Measurements from ENCODE around the gene LBHD2. TPM values are rescaled to one million over a fixed set of nuclear protein-coding genes. Genes with fewer than 3 reads are reported as not detected.
A peak's percentile ranks its signal among the peaks of the same experiment; 100 is the strongest.

The LBHD2 gene
- polyA plus RNA-seq, 1 donor (not counting 4 experiments of a cell fraction or from before 2014, with no cell fraction given) = not detected

GRCh38 chr14:103055695-103056094 lies 28.3 kb upstream of the LBHD2 start:
- Histone ChIP-seq H3K4me2 (ENCODE audit: control insufficient read depth, extremely low read depth, insufficient read depth, low read depth, low read length) (peak overlapping the region; percentile 86), H3K27ac (ENCODE audit: control insufficient read depth, insufficient read depth, low read length) (no peak overlapping the region)

GRCh38 chr14:103056322-103057027 lies 27.5 kb upstream of the LBHD2 start:
- dilution Hi-C loops (cut with MboI; ENCODE audit: extremely low pct_ligation_motif_present, low sequenced_read_pairs) = no loop called here
- Histone ChIP-seq H3K4me1 (ENCODE audit: control insufficient read depth, extremely low read depth, insufficient read depth, low read length) (peaks cover 15% of the 10 kb centered on the region), H3K79me2 (ENCODE audit: control insufficient read depth, insufficient read depth, low read length) (peaks cover 55% of the 10 kb centered on the region), H2AFZ (ENCODE audit: control insufficient read depth, low read length) (peak overlapping the region; percentile 53), H3K27me3 (ENCODE audit: control insufficient read depth, extremely low read depth, insufficient read depth, low read length) (no peaks in the 10 kb centered on the region), H3K27ac (ENCODE audit: control insufficient read depth, insufficient read depth, low read length) (peak overlapping the region; percentile 60), H4K20me1 (ENCODE audit: control insufficient read depth, extremely low read depth, insufficient read depth, low read length) (peaks cover 5% of the 10 kb centered on the region), H3K36me3 (ENCODE audit: control insufficient read depth in 2 of 2, extremely low read depth in 1 of 2, insufficient read depth in 2 of 2, low read length in 2 of 2) (peaks cover 1 to 13% of the 10 kb centered on the region in 2 experiments), H3K4me3 (ENCODE audit: control insufficient read depth in 2 of 3, extremely low read depth in 1 of 3, insufficient read depth in 2 of 3, low read depth in 1 of 3, low read length in 3 of 3) (peak overlapping the region; percentile 80 to 92 (median 84)), H3K9me1 (ENCODE audit: control insufficient read depth, extremely low read depth, insufficient read depth, low read length) (peaks cover 3% of the 10 kb centered on the region), H3K9me3 (ENCODE audit: control insufficient read depth, low read depth, low read length) (no peaks in the 10 kb centered on the region), H3K9ac (ENCODE audit: control insufficient read depth, extremely low read depth, insufficient read depth, low read length) (peak overlapping the region; percentile 83), H3K4me2 (ENCODE audit: control insufficient read depth, extremely low read depth, insufficient read depth, low read depth, low read length) (peak overlapping the region; percentile 86)
- TF ChIP-seq CTCF (optimal IDR thresholded peaks at IDR 0.05 in 1 of 3, IDR thresholded peaks at IDR 0.05 in 1 of 3, conservative IDR thresholded peaks at IDR 0.05 in 1 of 3; ENCODE audit: extremely low read depth in 1 of 3, insufficient read depth in 2 of 3, low read length in 3 of 3) = no peak
- TF ChIP-seq EZH2 (IDR thresholded peaks at IDR 0.05; ENCODE audit: low read length) = no peak
- DNase-seq (ENCODE audit: low read depth, low spot score) = no peak
- no peak for FAIRE-seq

More at GRCh38 chr14:103055695-103056094, 28.3 kb upstream of the LBHD2 start:
- FAIRE-seq = no peak
- Histone ChIP-seq H3K9me1 (ENCODE audit: control insufficient read depth, extremely low read depth, insufficient read depth, low read length) (peaks cover 3% of the 10 kb centered on the region), H3K9me3 (ENCODE audit: control insufficient read depth, low read depth, low read length) (no peaks in the 10 kb centered on the region), H3K27me3 (ENCODE audit: control insufficient read depth, extremely low read depth, insufficient read depth, low read length) (no peaks in the 10 kb centered on the region), H2AFZ (ENCODE audit: control insufficient read depth, low read length) (no peak overlapping the region), H4K20me1 (ENCODE audit: control insufficient read depth, extremely low read depth, insufficient read depth, low read length) (peaks cover 5% of the 10 kb centered on the region), H3K36me3 (ENCODE audit: control insufficient read depth in 2 of 2, extremely low read depth in 1 of 2, insufficient read depth in 2 of 2, low read length in 2 of 2) (peaks cover 1 to 13% of the 10 kb centered on the region in 2 experiments), H3K79me2 (ENCODE audit: control insufficient read depth, insufficient read depth, low read length) (peaks cover 62% of the 10 kb centered on the region), H3K4me3 (ENCODE audit: control insufficient read depth in 2 of 3, extremely low read depth in 1 of 3, insufficient read depth in 2 of 3, low read depth in 1 of 3, low read length in 3 of 3) (peak overlapping the region; percentile 63 to 92 (median 84)), H3K9ac (ENCODE audit: control insufficient read depth, extremely low read depth, insufficient read depth, low read length) (peak overlapping the region; percentile 83), H3K4me1 (ENCODE audit: control insufficient read depth, extremely low read depth, insufficient read depth, low read length) (peaks cover 15% of the 10 kb centered on the region)
- TF ChIP-seq EZH2 (IDR thresholded peaks at IDR 0.05; ENCODE audit: low read length) = no peak
- no peak for TF ChIP-seq CTCF (optimal IDR thresholded peaks at IDR 0.05 in 1 of 3, IDR thresholded peaks at IDR 0.05 in 1 of 3, conservative IDR thresholded peaks at IDR 0.05 in 1 of 3; ENCODE audit: extremely low read depth in 1 of 3, insufficient read depth in 2 of 3, low read length in 3 of 3)
- dilution Hi-C loops (cut with MboI; ENCODE audit: extremely low pct_ligation_motif_present, low sequenced_read_pairs) = no loop called here
- no peak for DNase-seq (ENCODE audit: low read depth, low spot score)

Data from keratinocyte (primary cell).